HepG2 (cell line): ENCODE measurements around the gene SOX12. TPM values are rescaled to one million over a fixed set of nuclear protein-coding genes. Genes with fewer than 3 reads are reported as not detected.
A peak's percentile ranks its signal among the peaks of the same experiment; 100 is the strongest.

Source experiments
- ARNT ChIP-seq: fragments of 450-650 bp; IDR thresholded peaks from 2 replicates; pipeline ENCODE4 v1.6.1; 2017
- ATRX ChIP-seq: sonication (generic); formaldehyde crosslinking; IDR thresholded peaks from 2 replicates; pipeline ENCODE4 v1.4.0; 2020; ENCODE audit warnings: missing genetic modification reagents, borderline replicate concordance
- BORCS8-MEF2B ChIP-seq: sonication (generic); formaldehyde crosslinking; IDR thresholded peaks from 2 replicates; pipeline ENCODE4 v1.8.0; 2022; ENCODE audit warnings: mild to moderate bottlenecking, missing genetic modification reagents
- ESRRA ChIP-seq: sonication (generic); formaldehyde crosslinking; IDR thresholded peaks from 2 replicates; pipeline ENCODE4 v1.5.1; 2020; ENCODE audit warnings: mild to moderate bottlenecking, low read depth, missing genetic modification reagents
- FOXA3 ChIP-seq: IDR thresholded peaks from 2 replicates; pipeline ENCODE4 v1.6.1; 2016; ENCODE audit warnings: missing genetic modification reagents, missing compliant biosample characterization
- GTF3A ChIP-seq: sonication (generic); formaldehyde crosslinking; conservative IDR thresholded peaks from 2 replicates; pipeline ENCODE4 v1.4.0; 2020; ENCODE audit warnings: mild to moderate bottlenecking, missing genetic modification reagents
- ISX ChIP-seq: sonication (generic); formaldehyde crosslinking; conservative IDR thresholded peaks from 2 replicates; pipeline ENCODE4 v1.5.0; 2020; ENCODE audit warnings: missing genetic modification reagents
- ONECUT2 ChIP-seq: sonication (generic); formaldehyde crosslinking; IDR thresholded peaks from 2 replicates; pipeline ENCODE4 v1.4.0; 2020; ENCODE audit warnings: missing genetic modification reagents
- POGZ ChIP-seq: sonication (generic); formaldehyde crosslinking; IDR thresholded peaks from 2 replicates; pipeline ENCODE4 v1.4.0; 2020; ENCODE audit warnings: mild to moderate bottlenecking, missing genetic modification reagents
- SNAI1 ChIP-seq: sonication (generic); formaldehyde crosslinking; IDR thresholded peaks from 2 replicates; pipeline ENCODE4 v1.5.0; 2020; ENCODE audit warnings: mild to moderate bottlenecking, missing genetic modification reagents, borderline replicate concordance
- XBP1 ChIP-seq: sonication (generic); formaldehyde crosslinking; IDR thresholded peaks from 2 replicates; pipeline ENCODE4 v1.5.0; 2020; ENCODE audit warnings: missing genetic modification reagents
- ZNF24 ChIP-seq: fragments of 450-650 bp; IDR thresholded peaks from 2 replicates; pipeline ENCODE4 v1.6.1; 2017; ENCODE audit warnings: antibody characterized with exemption, mild to moderate bottlenecking
- ZNF33A ChIP-seq: sonication (generic); formaldehyde crosslinking; IDR thresholded peaks from 2 replicates; pipeline ENCODE4 v1.5.1; 2020; ENCODE audit warnings: missing genetic modification reagents, mild to moderate bottlenecking, moderate library complexity, borderline replicate concordance
- polyA plus RNA-seq, 8 experiments: library from polyadenylated mRNA; depleted of rRNA in 3 of 8; stranded (reverse) in 7 of 8; unstranded in 1 of 8; fragments of >200 nt; fragmentation: Illumina TruSeq in 4 of 8; extraction: Trizol in 4 of 8; gene quantifications; 2 replicates each; pipeline versions ENCODE4 v1.2.1 to v1.2.3, GENCODE V29; 2011 to 2016; ENCODE audit warnings: low read depth in 4 of 8, missing spikeins in 1 of 8, mixed read lengths in 1 of 8; ENCODE audit not compliant: insufficient read depth in 1 of 8
- total RNA-seq, 5 experiments: library from RNA; depleted of rRNA; stranded (reverse); fragments of >200 nt; fragmentation: Illumina TruSeq; extraction: Trizol; gene quantifications; 2 replicates each; pipeline ENCODE4 v1.2.3, GENCODE V29; 2016; ENCODE audit warnings: low read depth in 1 of 5
- TF ChIP-seq, protein P1 (sequence below), 2 experiments: IDR thresholded peaks; 2 replicates each; pipeline ENCODE4 v1.6.1; 2011 to 2012; ENCODE audit warnings: low read length in 2 of 2, borderline replicate concordance in 1 of 2, low read depth in 1 of 2, mild to moderate bottlenecking in 1 of 2, moderate library complexity in 1 of 2
- TF ChIP-seq, protein P2 (sequence below): sonication (generic); formaldehyde crosslinking; IDR thresholded peaks from 2 replicates; pipeline ENCODE4 v1.4.0; 2020; ENCODE audit warnings: low read depth, mild to moderate bottlenecking, missing genetic modification reagents
- TF ChIP-seq, protein P3 (sequence below): sonication (generic); formaldehyde crosslinking; IDR thresholded peaks from 2 replicates; pipeline ENCODE4 v1.8.1; 2023; ENCODE audit warnings: mild to moderate bottlenecking, missing genetic modification reagents, borderline replicate concordance
- TF ChIP-seq, protein P4 (sequence below): sonication (generic); formaldehyde crosslinking; IDR thresholded peaks from 2 replicates; pipeline ENCODE4 v1.4.0; 2020; ENCODE audit warnings: missing genetic modification reagents

SOX12 gene
- total and polyA plus RNA-seq, 2 of the 13 experiments (the other 11 are each of a cell fraction or from before 2014, with no cell fraction given) = 10.0 to 18.7 TPM

DNA sequence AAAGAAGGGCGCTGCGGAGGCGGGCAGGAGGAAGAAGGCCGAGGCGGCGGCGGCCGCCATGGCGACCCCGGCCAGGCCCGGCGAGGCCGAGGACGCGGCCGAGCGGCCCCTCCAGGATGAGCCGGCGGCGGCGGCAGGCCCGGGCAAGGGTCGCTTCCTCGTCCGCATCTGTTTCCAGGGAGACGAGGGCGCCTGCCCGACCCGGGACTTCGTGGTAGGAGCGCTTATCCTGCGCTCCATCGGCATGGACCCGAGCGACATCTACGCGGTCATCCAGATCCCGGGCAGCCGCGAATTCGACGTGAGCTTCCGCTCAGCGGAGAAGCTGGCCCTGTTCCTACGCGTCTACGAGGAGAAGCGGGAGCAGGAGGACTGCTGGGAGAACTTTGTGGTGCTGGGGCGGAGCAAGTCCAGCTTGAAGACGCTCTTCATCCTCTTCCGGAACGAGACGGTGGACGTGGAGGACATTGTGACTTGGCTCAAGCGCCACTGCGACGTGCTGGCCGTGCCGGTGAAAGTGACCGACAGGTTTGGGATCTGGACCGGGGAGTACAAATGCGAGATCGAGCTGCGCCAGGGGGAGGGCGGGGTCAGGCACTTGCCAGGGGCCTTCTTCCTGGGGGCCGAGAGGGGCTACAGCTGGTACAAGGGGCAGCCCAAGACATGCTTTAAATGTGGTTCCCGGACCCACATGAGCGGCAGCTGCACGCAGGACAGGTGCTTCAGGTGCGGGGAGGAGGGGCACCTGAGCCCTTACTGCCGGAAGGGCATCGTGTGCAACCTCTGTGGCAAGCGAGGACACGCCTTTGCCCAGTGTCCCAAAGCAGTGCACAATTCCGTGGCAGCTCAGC lies 27.2 kb upstream of the SOX12 start (continued):
- TF ChIP-seq, protein P1, sequence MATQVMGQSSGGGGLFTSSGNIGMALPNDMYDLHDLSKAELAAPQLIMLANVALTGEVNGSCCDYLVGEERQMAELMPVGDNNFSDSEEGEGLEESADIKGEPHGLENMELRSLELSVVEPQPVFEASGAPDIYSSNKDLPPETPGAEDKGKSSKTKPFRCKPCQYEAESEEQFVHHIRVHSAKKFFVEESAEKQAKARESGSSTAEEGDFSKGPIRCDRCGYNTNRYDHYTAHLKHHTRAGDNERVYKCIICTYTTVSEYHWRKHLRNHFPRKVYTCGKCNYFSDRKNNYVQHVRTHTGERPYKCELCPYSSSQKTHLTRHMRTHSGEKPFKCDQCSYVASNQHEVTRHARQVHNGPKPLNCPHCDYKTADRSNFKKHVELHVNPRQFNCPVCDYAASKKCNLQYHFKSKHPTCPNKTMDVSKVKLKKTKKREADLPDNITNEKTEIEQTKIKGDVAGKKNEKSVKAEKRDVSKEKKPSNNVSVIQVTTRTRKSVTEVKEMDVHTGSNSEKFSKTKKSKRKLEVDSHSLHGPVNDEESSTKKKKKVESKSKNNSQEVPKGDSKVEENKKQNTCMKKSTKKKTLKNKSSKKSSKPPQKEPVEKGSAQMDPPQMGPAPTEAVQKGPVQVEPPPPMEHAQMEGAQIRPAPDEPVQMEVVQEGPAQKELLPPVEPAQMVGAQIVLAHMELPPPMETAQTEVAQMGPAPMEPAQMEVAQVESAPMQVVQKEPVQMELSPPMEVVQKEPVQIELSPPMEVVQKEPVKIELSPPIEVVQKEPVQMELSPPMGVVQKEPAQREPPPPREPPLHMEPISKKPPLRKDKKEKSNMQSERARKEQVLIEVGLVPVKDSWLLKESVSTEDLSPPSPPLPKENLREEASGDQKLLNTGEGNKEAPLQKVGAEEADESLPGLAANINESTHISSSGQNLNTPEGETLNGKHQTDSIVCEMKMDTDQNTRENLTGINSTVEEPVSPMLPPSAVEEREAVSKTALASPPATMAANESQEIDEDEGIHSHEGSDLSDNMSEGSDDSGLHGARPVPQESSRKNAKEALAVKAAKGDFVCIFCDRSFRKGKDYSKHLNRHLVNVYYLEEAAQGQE (IDR thresholded peaks at IDR 0.05; ENCODE audit: borderline replicate concordance in 1 of 2, low read depth in 1 of 2, low read length in 2 of 2) = no peak
- TF ChIP-seq ZNF33A (CRISPR knock-in tag) (no peak), ATRX (CRISPR knock-in tag) (no peak), ARNT (no peak), ISX (CRISPR knock-in tag) (0 out of 2 replicates have a peak, but pooled peaks have one; percentile 15), FOXA3 (CRISPR knock-in tag) (no peak), ZNF24 (no peak), BORCS8-MEF2B (CRISPR knock-in tag) (peak; percentile 73; the same call in 1 of the 2 replicates), ONECUT2 (no peak), POGZ (CRISPR knock-in tag) (peak; percentile 62), XBP1 (no peak), GTF3A (CRISPR knock-in tag) (no peak; the same call in 1 of the 2 replicates), ESRRA (peak; percentile 70; the same call in 1 of the 2 replicates), SNAI1 (CRISPR knock-in tag) (no peak)
- TF ChIP-seq, protein P2, sequence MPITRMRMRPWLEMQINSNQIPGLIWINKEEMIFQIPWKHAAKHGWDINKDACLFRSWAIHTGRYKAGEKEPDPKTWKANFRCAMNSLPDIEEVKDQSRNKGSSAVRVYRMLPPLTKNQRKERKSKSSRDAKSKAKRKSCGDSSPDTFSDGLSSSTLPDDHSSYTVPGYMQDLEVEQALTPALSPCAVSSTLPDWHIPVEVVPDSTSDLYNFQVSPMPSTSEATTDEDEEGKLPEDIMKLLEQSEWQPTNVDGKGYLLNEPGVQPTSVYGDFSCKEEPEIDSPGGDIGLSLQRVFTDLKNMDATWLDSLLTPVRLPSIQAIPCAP (CRISPR knock-in tag) = no peak; the same call in 1 of the 2 replicates
- TF ChIP-seq, protein P3, sequence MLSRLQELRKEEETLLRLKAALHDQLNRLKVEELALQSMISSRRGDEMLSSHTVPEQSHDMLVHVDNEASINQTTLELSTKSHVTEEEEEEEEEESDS (CRISPR knock-in tag) = peak; percentile 86; the same call in 1 of the 2 replicates
- TF ChIP-seq, protein P4, sequence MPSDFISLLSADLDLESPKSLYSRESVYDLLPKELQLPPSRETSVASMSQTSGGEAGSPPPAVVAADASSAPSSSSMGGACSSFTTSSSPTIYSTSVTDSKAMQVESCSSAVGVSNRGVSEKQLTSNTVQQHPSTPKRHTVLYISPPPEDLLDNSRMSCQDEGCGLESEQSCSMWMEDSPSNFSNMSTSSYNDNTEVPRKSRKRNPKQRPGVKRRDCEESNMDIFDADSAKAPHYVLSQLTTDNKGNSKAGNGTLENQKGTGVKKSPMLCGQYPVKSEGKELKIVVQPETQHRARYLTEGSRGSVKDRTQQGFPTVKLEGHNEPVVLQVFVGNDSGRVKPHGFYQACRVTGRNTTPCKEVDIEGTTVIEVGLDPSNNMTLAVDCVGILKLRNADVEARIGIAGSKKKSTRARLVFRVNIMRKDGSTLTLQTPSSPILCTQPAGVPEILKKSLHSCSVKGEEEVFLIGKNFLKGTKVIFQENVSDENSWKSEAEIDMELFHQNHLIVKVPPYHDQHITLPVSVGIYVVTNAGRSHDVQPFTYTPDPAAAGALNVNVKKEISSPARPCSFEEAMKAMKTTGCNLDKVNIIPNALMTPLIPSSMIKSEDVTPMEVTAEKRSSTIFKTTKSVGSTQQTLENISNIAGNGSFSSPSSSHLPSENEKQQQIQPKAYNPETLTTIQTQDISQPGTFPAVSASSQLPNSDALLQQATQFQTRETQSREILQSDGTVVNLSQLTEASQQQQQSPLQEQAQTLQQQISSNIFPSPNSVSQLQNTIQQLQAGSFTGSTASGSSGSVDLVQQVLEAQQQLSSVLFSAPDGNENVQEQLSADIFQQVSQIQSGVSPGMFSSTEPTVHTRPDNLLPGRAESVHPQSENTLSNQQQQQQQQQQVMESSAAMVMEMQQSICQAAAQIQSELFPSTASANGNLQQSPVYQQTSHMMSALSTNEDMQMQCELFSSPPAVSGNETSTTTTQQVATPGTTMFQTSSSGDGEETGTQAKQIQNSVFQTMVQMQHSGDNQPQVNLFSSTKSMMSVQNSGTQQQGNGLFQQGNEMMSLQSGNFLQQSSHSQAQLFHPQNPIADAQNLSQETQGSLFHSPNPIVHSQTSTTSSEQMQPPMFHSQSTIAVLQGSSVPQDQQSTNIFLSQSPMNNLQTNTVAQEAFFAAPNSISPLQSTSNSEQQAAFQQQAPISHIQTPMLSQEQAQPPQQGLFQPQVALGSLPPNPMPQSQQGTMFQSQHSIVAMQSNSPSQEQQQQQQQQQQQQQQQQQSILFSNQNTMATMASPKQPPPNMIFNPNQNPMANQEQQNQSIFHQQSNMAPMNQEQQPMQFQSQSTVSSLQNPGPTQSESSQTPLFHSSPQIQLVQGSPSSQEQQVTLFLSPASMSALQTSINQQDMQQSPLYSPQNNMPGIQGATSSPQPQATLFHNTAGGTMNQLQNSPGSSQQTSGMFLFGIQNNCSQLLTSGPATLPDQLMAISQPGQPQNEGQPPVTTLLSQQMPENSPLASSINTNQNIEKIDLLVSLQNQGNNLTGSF (CRISPR knock-in tag) = peak; percentile 42; the same call in 1 of the 2 replicates
